ENCODE measurements around the gene SETD1A. TPM values are rescaled to one million over a fixed set of nuclear protein-coding genes. Genes with fewer than 3 reads are reported as not detected.
"Not testable (repeated sequence)": the region's sequence is repeated elsewhere in the genome, so short reads cannot be mapped to it uniquely, and the experiment has no call there.

SETD1A gene
- total RNA-seq, 1 experiment from 2014 or later: 4.3 TPM

GRCh38 chr16:30937692-30938091 lies 19.9 kb upstream of the SETD1A start:
- no peak overlapping the region for H3K9ac ChIP-seq (ENCODE audit: low read length)
- H3K79me2 ChIP-seq (ENCODE audit: low read length): no peaks in the 10 kb centered on the region; the same call in 1 of the 2 replicates
- H3K27ac ChIP-seq (ENCODE audit: low read length): no peak overlapping the region
- no peaks in the 10 kb centered on the region for H3K27me3 ChIP-seq (ENCODE audit: low read length)
- peaks cover 9% of the 10 kb centered on the region for H3K4me1 ChIP-seq (ENCODE audit: low read length)
- no peaks in the 10 kb centered on the region for H4K20me1 ChIP-seq (ENCODE audit: insufficient read depth, low read depth, low read length)
- no peak overlapping the region for H3K4me2 ChIP-seq (ENCODE audit: low read depth, low read length, poor library complexity, severe bottlenecking)
- H3K9me2 ChIP-seq (replicated peaks; ENCODE audit: insufficient read depth, low read length): no peaks in the 10 kb centered on the region
- H3K9me3 ChIP-seq (ENCODE audit: low read length): no peaks in the 10 kb centered on the region
- H2AFZ ChIP-seq (ENCODE audit: low read length): no peak overlapping the region
- peaks cover 5% of the 10 kb centered on the region; the same call in 1 of the 2 replicates for H3K36me3 ChIP-seq (ENCODE audit: insufficient read depth, low read length)
- no peak overlapping the region for H3K4me3 ChIP-seq (ENCODE audit: low read length)
- no peak for DNase-seq

- H4K20me1 ChIP-seq (ENCODE audit: insufficient read depth, low read depth, low read length); H3K79me2 ChIP-seq (ENCODE audit: low read length); H3K4me3 ChIP-seq (ENCODE audit: low read length); H3K4me1 ChIP-seq (ENCODE audit: low read length); DNase-seq; H3K9me2 ChIP-seq (replicated peaks; ENCODE audit: insufficient read depth, low read length); H3K27ac ChIP-seq (ENCODE audit: low read length); H2AFZ ChIP-seq (ENCODE audit: low read length); H3K9me3 ChIP-seq (ENCODE audit: low read length); H3K9ac ChIP-seq (ENCODE audit: low read length); H3K4me2 ChIP-seq (ENCODE audit: low read depth, low read length, poor library complexity, severe bottlenecking); H3K27me3 ChIP-seq (ENCODE audit: low read length): not testable (repeated sequence)
- H3K36me3 ChIP-seq (ENCODE audit: insufficient read depth, low read length): peaks cover 16% of the 10 kb centered on the region
Measured at GRCh38 chr16:30939571-30939970, 18.0 kb upstream of the SETD1A start.

- Histone ChIP-seq H3K4me2 (ENCODE audit: low read depth, low read length, poor library complexity, severe bottlenecking) (no peak overlapping the region), H3K4me1 (ENCODE audit: low read length) (peaks cover 9% of the 10 kb centered on the region), H3K9ac (ENCODE audit: low read length) (peak overlapping the region; percentile 37; the same call in 1 of the 2 replicates), H3K27me3 (ENCODE audit: low read length) (no peaks in the 10 kb centered on the region), H3K9me3 (ENCODE audit: low read length) (no peaks in the 10 kb centered on the region), H3K79me2 (ENCODE audit: low read length) (no peaks in the 10 kb centered on the region; the same call in 1 of the 2 replicates), H3K27ac (ENCODE audit: low read length) (no peak overlapping the region), H3K4me3 (ENCODE audit: low read length) (no peak overlapping the region), H3K9me2 (replicated peaks; ENCODE audit: insufficient read depth, low read length) (no peaks in the 10 kb centered on the region), H3K36me3 (ENCODE audit: insufficient read depth, low read length) (peaks cover 16% of the 10 kb centered on the region), H2AFZ (ENCODE audit: low read length) (no peak overlapping the region; the same call in 1 of the 2 replicates), H4K20me1 (ENCODE audit: insufficient read depth, low read depth, low read length) (no peaks in the 10 kb centered on the region)
- peak; percentile 90 for DNase-seq
Measured at GRCh38 chr16:30941600-30942425, 15.7 kb upstream of the SETD1A start.

- Histone ChIP-seq H3K9ac (ENCODE audit: low read length) (no peak overlapping the region), H3K27me3 (ENCODE audit: low read length) (no peaks in the 10 kb centered on the region), H3K9me3 (ENCODE audit: low read length) (no peaks in the 10 kb centered on the region), H3K79me2 (ENCODE audit: low read length) (no peaks in the 10 kb centered on the region; the same call in 1 of the 2 replicates), H4K20me1 (ENCODE audit: insufficient read depth, low read depth, low read length) (no peaks in the 10 kb centered on the region), H3K27ac (ENCODE audit: low read length) (no peak overlapping the region), H3K9me2 (replicated peaks; ENCODE audit: insufficient read depth, low read length) (no peaks in the 10 kb centered on the region), H3K4me1 (ENCODE audit: low read length) (peaks cover 9% of the 10 kb centered on the region), H3K36me3 (ENCODE audit: insufficient read depth, low read length) (peaks cover 16% of the 10 kb centered on the region), H2AFZ (ENCODE audit: low read length) (no peak overlapping the region), H3K4me3 (ENCODE audit: low read length) (no peak overlapping the region), H3K4me2 (ENCODE audit: low read depth, low read length, poor library complexity, severe bottlenecking) (no peak overlapping the region)
- no peak for DNase-seq
Measured at GRCh38 chr16:30942426-30942806, 15.1 kb upstream of the SETD1A start.

GRCh38 chr16:30944352-30944751 lies 13.2 kb upstream of the SETD1A start:
- H3K4me2 ChIP-seq (ENCODE audit: low read depth, low read length, poor library complexity, severe bottlenecking): no peak overlapping the region
- no peak overlapping the region for H3K9ac ChIP-seq (ENCODE audit: low read length)
- H3K79me2 ChIP-seq (ENCODE audit: low read length): peaks cover 4% of the 10 kb centered on the region
- H3K9me3 ChIP-seq (ENCODE audit: low read length): no peaks in the 10 kb centered on the region
- H3K4me3 ChIP-seq (ENCODE audit: low read length): no peak overlapping the region
- peaks cover 16% of the 10 kb centered on the region for H3K36me3 ChIP-seq (ENCODE audit: insufficient read depth, low read length)
- H3K27ac ChIP-seq (ENCODE audit: low read length): no peak overlapping the region
- DNase-seq: no peak
- no peak overlapping the region for H2AFZ ChIP-seq (ENCODE audit: low read length)
- no peaks in the 10 kb centered on the region for H3K9me2 ChIP-seq (replicated peaks; ENCODE audit: insufficient read depth, low read length)
- peaks cover 18% of the 10 kb centered on the region for H3K4me1 ChIP-seq (ENCODE audit: low read length)
- H3K27me3 ChIP-seq (ENCODE audit: low read length): no peaks in the 10 kb centered on the region
- no peaks in the 10 kb centered on the region for H4K20me1 ChIP-seq (ENCODE audit: insufficient read depth, low read depth, low read length)

- Histone ChIP-seq H3K27me3 (ENCODE audit: low read length) (no peaks in the 10 kb centered on the region), H3K9me2 (replicated peaks; ENCODE audit: insufficient read depth, low read length) (no peaks in the 10 kb centered on the region), H3K27ac (ENCODE audit: low read length) (no peak overlapping the region), H3K9me3 (ENCODE audit: low read length) (no peaks in the 10 kb centered on the region), H3K9ac (ENCODE audit: low read length) (no peak overlapping the region), H3K36me3 (ENCODE audit: insufficient read depth, low read length) (peaks cover 16% of the 10 kb centered on the region), H3K4me2 (ENCODE audit: low read depth, low read length, poor library complexity, severe bottlenecking) (no peak overlapping the region), H3K79me2 (ENCODE audit: low read length) (peaks cover 10% of the 10 kb centered on the region), H3K4me1 (ENCODE audit: low read length) (peaks cover 25% of the 10 kb centered on the region), H4K20me1 (ENCODE audit: insufficient read depth, low read depth, low read length) (no peaks in the 10 kb centered on the region), H2AFZ (ENCODE audit: low read length) (no peak overlapping the region), H3K4me3 (ENCODE audit: low read length) (no peak overlapping the region)
- no peak for DNase-seq
Measured at GRCh38 chr16:30946671-30947540, 10.6 kb upstream of the SETD1A start.

GRCh38 chr16:30947541-30947858 lies 10.1 kb upstream of the SETD1A start:
- Histone ChIP-seq H3K27ac (ENCODE audit: low read length) (no peak overlapping the region), H3K9me2 (replicated peaks; ENCODE audit: insufficient read depth, low read length) (no peaks in the 10 kb centered on the region), H3K27me3 (ENCODE audit: low read length) (no peaks in the 10 kb centered on the region), H3K4me2 (ENCODE audit: low read depth, low read length, poor library complexity, severe bottlenecking) (no peak overlapping the region), H3K9me3 (ENCODE audit: low read length) (no peaks in the 10 kb centered on the region), H3K9ac (ENCODE audit: low read length) (no peak overlapping the region), H2AFZ (ENCODE audit: low read length) (no peak overlapping the region), H4K20me1 (ENCODE audit: insufficient read depth, low read depth, low read length) (no peaks in the 10 kb centered on the region), H3K36me3 (ENCODE audit: insufficient read depth, low read length) (peaks cover 13% of the 10 kb centered on the region), H3K79me2 (ENCODE audit: low read length) (peaks cover 10% of the 10 kb centered on the region), H3K4me1 (ENCODE audit: low read length) (peaks cover 22% of the 10 kb centered on the region), H3K4me3 (ENCODE audit: low read length) (no peak overlapping the region)
- no peak for DNase-seq
